ENCODE data around the gene CATSPERE. TPM values are rescaled to one million over a fixed set of nuclear protein-coding genes. Genes with fewer than 3 reads are reported as not detected.

CATSPERE gene
- total and polyA plus RNA-seq, 2 donors (not counting 3 experiments of a cell fraction or from before 2014, with no cell fraction given): 0.61 to 1.9 TPM

DNA sequence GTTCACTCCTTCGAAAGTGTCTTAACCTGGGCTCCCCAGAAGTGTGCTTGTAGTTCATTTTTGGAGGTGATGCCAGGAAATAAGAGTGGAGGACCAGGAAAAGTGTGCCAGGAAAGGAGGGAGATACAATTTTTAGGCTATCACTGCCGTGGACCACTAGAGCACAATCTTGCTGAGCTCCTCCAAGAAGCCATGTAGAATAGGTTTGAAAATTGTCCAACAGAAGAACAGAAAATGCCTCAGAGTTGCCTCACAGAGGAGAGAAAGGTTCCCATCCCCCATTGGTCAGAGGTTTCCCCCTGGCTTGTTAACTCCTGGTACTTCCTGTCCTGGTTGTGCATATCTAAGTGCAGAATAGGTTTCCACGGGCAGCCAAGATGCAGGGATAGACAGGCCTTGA, 41.6 kb downstream of the CATSPERE start:
- Histone ChIP-seq H2AFZ (ENCODE audit: low read depth, low read length) (no peak overlapping the region), H3K36me3 (ENCODE audit: control insufficient read depth in 2 of 2, extremely low read depth in 1 of 2, insufficient read depth in 2 of 2, low read length in 2 of 2) (no peaks in the 10 kb centered on the region), H3K9me1 (replicated peaks; ENCODE audit: control insufficient read depth, extremely low read depth, insufficient read depth, low read length) (no peaks in the 10 kb centered on the region), H3K9ac (replicated peaks; ENCODE audit: extremely low read depth, insufficient read depth, low read length) (no peak overlapping the region), H3K4me2 (ENCODE audit: insufficient read depth, low read length) (no peak overlapping the region), H3K27me3 (ENCODE audit: control insufficient read depth in 2 of 2, insufficient read depth in 2 of 2, low read length in 2 of 2) (no peaks in the 10 kb centered on the region), H3K9me3 (replicated peaks; ENCODE audit: control insufficient read depth, insufficient read depth, low read length) (no peaks in the 10 kb centered on the region), H3K27ac (ENCODE audit: insufficient read depth, low read depth, low read length) (no peak overlapping the region), H4K20me1 (replicated peaks; ENCODE audit: control insufficient read depth, extremely low read depth, insufficient read depth, low read length) (no peaks in the 10 kb centered on the region), H3K4me3 (replicated peaks in 1 of 3; ENCODE audit: insufficient read depth in 1 of 3, low read depth in 1 of 3, low read length in 3 of 3) (no peak overlapping the region), H3K4me1 (ENCODE audit: control insufficient read depth, extremely low read depth, insufficient read depth, low read length) (no peaks in the 10 kb centered on the region), H3K79me2 (ENCODE audit: control insufficient read depth, insufficient read depth, low read length) (no peaks in the 10 kb centered on the region)
- intact Hi-C loops (cut with micrococcal nuclease) (no loop called here), dilution Hi-C loops (cut with MboI; ENCODE audit: extremely low pct_ligation_motif_present, low sequenced_read_pairs) (no loop called here)
- DNase-seq (ENCODE audit: low read depth, low spot score) (no peak), FAIRE-seq (no peak)
- no TSS peak for BruUV-seq (replicated peaks)
- ChIA-PET CTCF (no interaction called here), POLR2A (no interaction called here)
- no peak for TF ChIP-seq POLR2AphosphoS5 (IDR thresholded peaks at IDR 0.05; ENCODE audit: insufficient read depth, low read depth, low read length)
- TF ChIP-seq, protein P1, sequence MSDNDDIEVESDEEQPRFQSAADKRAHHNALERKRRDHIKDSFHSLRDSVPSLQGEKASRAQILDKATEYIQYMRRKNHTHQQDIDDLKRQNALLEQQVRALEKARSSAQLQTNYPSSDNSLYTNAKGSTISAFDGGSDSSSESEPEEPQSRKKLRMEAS (IDR thresholded peaks at IDR 0.05; ENCODE audit: insufficient read depth, insufficient read length): no peak
- no peak for TF ChIP-seq GATA2 (IDR thresholded peaks at IDR 0.05; ENCODE audit: insufficient read depth, insufficient read length, low read depth, low read length)
- TF ChIP-seq FOS (IDR thresholded peaks at IDR 0.05; ENCODE audit: borderline replicate concordance, insufficient read depth, low read length): no peak
- TF ChIP-seq JUN (IDR thresholded peaks at IDR 0.05; ENCODE audit: borderline replicate concordance, insufficient read depth, insufficient read length, low read depth): no peak
- TF ChIP-seq MYC (IDR thresholded peaks at IDR 0.05; ENCODE audit: low read depth, low read length): no peak
- TF ChIP-seq EZH2 (IDR thresholded peaks at IDR 0.05; ENCODE audit: borderline replicate concordance, low read depth, low read length, severe bottlenecking): no peak
- TF ChIP-seq POLR2A (IDR thresholded peaks at IDR 0.05; ENCODE audit: low read depth, low read length): no peak
- TF ChIP-seq CTCF (IDR thresholded peaks at IDR 0.05; ENCODE audit: extremely low read depth in 1 of 2, insufficient read depth in 1 of 2, low read depth in 1 of 2, low read length in 2 of 2): no peak

Measured in endothelial cell of umbilical vein (primary cell).